ENCODE results near the gene DNM1L.

Gene DNM1L

DNA sequence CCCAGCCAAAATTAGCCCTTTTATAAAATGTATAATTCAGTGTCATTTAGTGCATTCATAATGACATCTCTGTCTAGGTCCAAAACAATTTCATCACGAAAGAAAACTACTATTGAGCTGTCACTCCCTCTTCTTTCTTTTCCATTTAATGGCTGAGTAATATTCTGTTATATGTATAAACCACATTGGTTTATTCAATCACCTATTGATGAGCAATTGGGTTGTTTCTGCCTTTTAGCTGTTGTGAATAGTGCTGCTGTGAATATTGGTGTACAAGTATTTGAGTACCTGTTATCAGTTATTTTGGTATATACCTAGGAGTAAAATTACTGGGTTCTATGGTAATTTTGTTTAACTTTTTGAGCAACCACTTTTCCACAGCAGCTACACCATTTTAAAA lies 7.2 kb downstream of the DNM1L start:
- TF ChIP-seq, protein P1, sequence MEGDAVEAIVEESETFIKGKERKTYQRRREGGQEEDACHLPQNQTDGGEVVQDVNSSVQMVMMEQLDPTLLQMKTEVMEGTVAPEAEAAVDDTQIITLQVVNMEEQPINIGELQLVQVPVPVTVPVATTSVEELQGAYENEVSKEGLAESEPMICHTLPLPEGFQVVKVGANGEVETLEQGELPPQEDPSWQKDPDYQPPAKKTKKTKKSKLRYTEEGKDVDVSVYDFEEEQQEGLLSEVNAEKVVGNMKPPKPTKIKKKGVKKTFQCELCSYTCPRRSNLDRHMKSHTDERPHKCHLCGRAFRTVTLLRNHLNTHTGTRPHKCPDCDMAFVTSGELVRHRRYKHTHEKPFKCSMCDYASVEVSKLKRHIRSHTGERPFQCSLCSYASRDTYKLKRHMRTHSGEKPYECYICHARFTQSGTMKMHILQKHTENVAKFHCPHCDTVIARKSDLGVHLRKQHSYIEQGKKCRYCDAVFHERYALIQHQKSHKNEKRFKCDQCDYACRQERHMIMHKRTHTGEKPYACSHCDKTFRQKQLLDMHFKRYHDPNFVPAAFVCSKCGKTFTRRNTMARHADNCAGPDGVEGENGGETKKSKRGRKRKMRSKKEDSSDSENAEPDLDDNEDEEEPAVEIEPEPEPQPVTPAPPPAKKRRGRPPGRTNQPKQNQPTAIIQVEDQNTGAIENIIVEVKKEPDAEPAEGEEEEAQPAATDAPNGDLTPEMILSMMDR (IDR thresholded peaks at IDR 0.05; ENCODE audit: low read depth, low read length, missing control alignments) = no peak

DNA sequence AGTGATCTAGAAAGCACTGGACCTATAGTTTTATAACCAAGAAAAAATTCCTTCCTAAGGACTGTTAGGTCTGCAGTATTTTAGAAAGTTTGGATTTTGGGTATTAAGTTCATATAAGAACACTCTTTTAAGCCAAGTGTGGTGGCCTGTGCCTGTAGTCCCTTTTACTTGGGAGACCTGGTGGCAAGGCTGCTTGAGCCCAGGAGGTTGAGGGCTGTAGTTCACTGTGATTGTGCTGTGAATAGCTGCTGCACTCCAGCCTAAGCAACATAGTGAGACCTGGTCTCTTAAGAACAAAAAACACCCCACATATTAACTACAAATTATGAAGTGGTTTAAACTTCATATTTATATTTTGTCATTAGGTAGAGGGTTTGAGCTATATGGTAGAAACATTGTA lies 9.7 kb downstream of the DNM1L start:
- in situ Hi-C loops (cut with HindIII; ENCODE audit: low pct_ligation_motif_present, low sequenced_read_pairs) = no loop called here
- TF ChIP-seq, protein P1 (IDR thresholded peaks at IDR 0.05; ENCODE audit: low read depth, low read length, missing control alignments) = no peak
- Histone ChIP-seq H3K27me3 (replicated peaks) (no peaks in the 10 kb centered on the region), H3K4me3 (ENCODE audit: low read depth, low read length) (no peak overlapping the region), H3K27ac (no peak overlapping the region), H3K36me3 (replicated peaks) (no peaks in the 10 kb centered on the region)
- no peak for DNase-seq

More for the DNA sequence above, 7.2 kb downstream of the DNM1L start:
- in situ Hi-C loops (cut with HindIII; ENCODE audit: low pct_ligation_motif_present, low sequenced_read_pairs) = no loop called here
- Histone ChIP-seq H3K27ac (no peak overlapping the region), H3K4me3 (ENCODE audit: low read depth, low read length) (no peak overlapping the region), H3K36me3 (replicated peaks) (no peaks in the 10 kb centered on the region), H3K27me3 (replicated peaks) (no peaks in the 10 kb centered on the region)
- DNase-seq = no peak

DNA sequence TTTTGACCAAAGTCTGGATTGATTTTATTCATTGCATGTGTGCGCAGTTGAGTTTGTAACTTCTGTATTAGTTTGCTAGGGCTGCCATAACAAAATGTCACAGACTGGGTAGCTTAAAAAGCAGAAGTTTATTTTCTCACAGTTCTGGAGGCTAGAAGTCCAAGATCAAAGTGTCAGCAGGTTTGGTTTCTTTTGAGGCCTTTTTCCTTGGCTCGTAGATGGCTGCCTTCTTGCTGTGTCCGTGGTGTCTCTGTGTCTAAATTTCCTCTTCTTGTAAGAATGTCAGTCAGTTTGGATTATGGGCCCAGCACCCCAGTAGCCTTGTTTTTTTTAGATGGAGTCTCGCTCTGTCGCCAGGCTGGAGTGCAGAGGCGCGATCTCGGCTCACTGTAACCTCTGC lies 11.8 kb downstream of the DNM1L start:
- TF ChIP-seq, protein P1 (IDR thresholded peaks at IDR 0.05; ENCODE audit: low read depth, low read length, missing control alignments) = no peak
- Histone ChIP-seq H3K27me3 (replicated peaks) (no peaks in the 10 kb centered on the region), H3K4me3 (ENCODE audit: low read depth, low read length) (no peak overlapping the region), H3K36me3 (replicated peaks) (no peaks in the 10 kb centered on the region), H3K27ac (no peak overlapping the region)
- DNase-seq = no peak
- in situ Hi-C loops (cut with HindIII; ENCODE audit: low pct_ligation_motif_present, low sequenced_read_pairs) = no loop called here

DNA sequence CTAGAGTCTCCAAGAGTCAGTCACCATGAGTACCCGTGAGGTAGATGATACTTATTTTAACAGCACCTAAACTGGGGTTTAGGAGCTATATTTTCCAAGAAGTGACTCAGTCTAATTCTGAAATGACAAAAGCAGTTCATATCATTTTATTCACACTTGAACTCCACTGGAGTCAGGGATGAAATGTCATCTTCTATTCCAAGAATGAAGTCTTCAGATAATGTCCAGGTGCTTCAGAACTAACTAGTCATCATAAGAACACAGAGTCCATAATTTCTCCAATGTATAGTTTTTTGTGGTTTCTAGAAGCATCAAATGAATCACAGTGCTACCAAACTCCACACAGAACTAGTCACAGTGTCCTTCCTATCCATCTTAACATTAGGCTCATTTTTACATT lies 13.3 kb downstream of the DNM1L start:
- H3K27ac ChIP-seq = no peak overlapping the region
- no peak for DNase-seq
- H3K4me3 ChIP-seq (ENCODE audit: low read depth, low read length) = no peak overlapping the region
- in situ Hi-C loops (cut with HindIII; ENCODE audit: low pct_ligation_motif_present, low sequenced_read_pairs) = no loop called here
- H3K27me3 ChIP-seq (replicated peaks) = no peaks in the 10 kb centered on the region
- TF ChIP-seq, protein P1 (IDR thresholded peaks at IDR 0.05; ENCODE audit: low read depth, low read length, missing control alignments) = no peak
- H3K36me3 ChIP-seq (replicated peaks) = no peaks in the 10 kb centered on the region

DNA sequence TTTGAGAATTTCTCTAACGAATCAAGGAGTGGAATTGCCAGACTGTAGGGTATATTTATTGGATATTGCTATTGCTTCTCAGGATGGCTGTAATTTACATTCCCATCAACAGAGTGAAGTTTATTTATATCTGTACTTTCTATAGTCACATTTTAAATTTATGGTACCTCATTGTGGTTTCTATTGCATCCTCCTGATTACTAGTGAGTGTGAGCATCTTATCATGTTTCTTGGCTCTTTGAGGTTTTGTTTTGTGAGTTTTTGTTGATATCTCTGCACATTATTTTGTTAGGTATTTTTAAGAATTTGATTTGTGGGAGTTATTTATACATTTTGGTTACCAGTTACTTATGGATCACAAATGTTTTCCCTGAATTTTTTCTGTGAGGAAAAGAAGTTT lies 13.9 kb downstream of the DNM1L start:
- Histone ChIP-seq H3K27ac (no peak overlapping the region), H3K36me3 (replicated peaks) (no peaks in the 10 kb centered on the region), H3K4me3 (ENCODE audit: low read depth, low read length) (no peak overlapping the region), H3K27me3 (replicated peaks) (no peaks in the 10 kb centered on the region)
- in situ Hi-C loops (cut with HindIII; ENCODE audit: low pct_ligation_motif_present, low sequenced_read_pairs) = no loop called here
- no peak for DNase-seq
- TF ChIP-seq, protein P1 (IDR thresholded peaks at IDR 0.05; ENCODE audit: low read depth, low read length, missing control alignments) = no peak

DNA sequence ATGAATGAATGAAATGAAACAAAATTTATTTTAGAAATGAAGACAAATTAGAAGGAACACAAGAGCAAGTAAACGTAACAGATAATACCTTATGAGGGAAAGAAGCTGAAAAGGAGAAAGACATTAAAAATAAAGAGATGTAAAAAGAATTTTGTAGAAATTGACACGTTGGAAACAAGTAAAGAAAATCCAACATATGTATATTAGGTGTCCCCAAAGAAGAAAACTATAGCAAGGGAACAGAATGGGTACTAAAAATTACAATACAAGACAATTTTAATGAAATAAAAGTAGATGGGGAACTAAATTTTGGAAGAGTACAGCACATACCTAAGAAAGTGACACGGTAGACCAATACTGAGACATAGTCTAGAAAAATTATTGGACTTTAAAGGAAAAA lies 16.7 kb downstream of the DNM1L start:
- Histone ChIP-seq H3K36me3 (replicated peaks) (no peaks in the 10 kb centered on the region), H3K27me3 (replicated peaks) (no peaks in the 10 kb centered on the region), H3K4me3 (ENCODE audit: low read depth, low read length) (no peak overlapping the region), H3K27ac (no peak overlapping the region)
- DNase-seq = no peak
- in situ Hi-C loops (cut with HindIII; ENCODE audit: low pct_ligation_motif_present, low sequenced_read_pairs) = no loop called here
- TF ChIP-seq, protein P1 (IDR thresholded peaks at IDR 0.05; ENCODE audit: low read depth, low read length, missing control alignments) = no peak
